Activated T-cell treated with anti-CD3 and anti-CD28 coated beads, Interleukin-2, amount 50 U/mL, for 24 hours (primary cell): ENCODE results near the gene SLC25A24.

ENCODE experiments used
- DNase-seq: peaks from one replicate; pipeline ENCODE4 v3.0.0-alpha.2; 2020
- H3K27ac Mint-ChIP-seq: 2 replicates; pipeline ENCODE4 v1.8.0; 2020; ENCODE audit warnings: mild to moderate bottlenecking, mixed read lengths
- H3K27me3 Mint-ChIP-seq: 2 replicates; pipeline ENCODE4 v1.8.0; 2020; ENCODE audit warnings: mixed read lengths
- H3K36me3 Mint-ChIP-seq: 2 replicates; pipeline ENCODE4 v1.8.0; 2020; ENCODE audit warnings: low read depth, mixed read lengths
- H3K4me1 Mint-ChIP-seq: 2 replicates; pipeline ENCODE4 v1.8.0; 2020; ENCODE audit warnings: low read depth, mixed read lengths
- H3K4me3 Mint-ChIP-seq: 2 replicates; pipeline ENCODE4 v1.8.0; 2020; ENCODE audit warnings: mild to moderate bottlenecking, moderate library complexity, mixed read lengths
- H3K9me3 Mint-ChIP-seq: 2 replicates; pipeline ENCODE4 v1.8.0; 2020; ENCODE audit warnings: mixed read lengths

Gene SLC25A24

GRCh38 chr1:108109295-108109973, 90.7 kb downstream of the SLC25A24 start:
- no peaks in the 10 kb centered on the region for H3K9me3 Mint-ChIP-seq
- no peak for DNase-seq
- H3K27me3 Mint-ChIP-seq, result no peaks in the 10 kb centered on the region
- H3K4me1 Mint-ChIP-seq, result peaks cover 14% of the 10 kb centered on the region
- H3K27ac Mint-ChIP-seq, result no peak overlapping the region
- H3K36me3 Mint-ChIP-seq, result no peaks in the 10 kb centered on the region
- no peak overlapping the region for H3K4me3 Mint-ChIP-seq

- no peak overlapping the region for H3K27ac Mint-ChIP-seq
- H3K36me3 Mint-ChIP-seq, result no peaks in the 10 kb centered on the region
- no peak overlapping the region for H3K4me3 Mint-ChIP-seq
- no peak for DNase-seq
- H3K27me3 Mint-ChIP-seq, result no peaks in the 10 kb centered on the region
- H3K4me1 Mint-ChIP-seq, result peaks cover 16% of the 10 kb centered on the region
- no peaks in the 10 kb centered on the region for H3K9me3 Mint-ChIP-seq
Measured at GRCh38 chr1:108108119-108108518, 92.0 kb downstream of the SLC25A24 start.

GRCh38 chr1:108107658-108108057, 92.5 kb downstream of the SLC25A24 start:
- H3K4me1 Mint-ChIP-seq, result peaks cover 16% of the 10 kb centered on the region
- no peak overlapping the region for H3K4me3 Mint-ChIP-seq
- DNase-seq, result peak; percentile 52
- H3K27ac Mint-ChIP-seq, result peak overlapping the region; percentile 65
- H3K9me3 Mint-ChIP-seq, result no peaks in the 10 kb centered on the region
- H3K27me3 Mint-ChIP-seq, result no peaks in the 10 kb centered on the region
- no peaks in the 10 kb centered on the region for H3K36me3 Mint-ChIP-seq

- Mint-ChIP-seq H3K9me3 (no peaks in the 10 kb centered on the region), H3K4me3 (no peak overlapping the region), H3K4me1 (peaks cover 16% of the 10 kb centered on the region), H3K27ac (no peak overlapping the region), H3K27me3 (no peaks in the 10 kb centered on the region), H3K36me3 (no peaks in the 10 kb centered on the region)
- DNase-seq, result no peak
Measured at GRCh38 chr1:108106775-108107174, 93.4 kb downstream of the SLC25A24 start.

GRCh38 chr1:108100148-108100547, 100.0 kb downstream of the SLC25A24 start:
- Mint-ChIP-seq H3K4me1 (peaks cover 16% of the 10 kb centered on the region), H3K9me3 (no peaks in the 10 kb centered on the region), H3K27me3 (no peaks in the 10 kb centered on the region), H3K4me3 (no peak overlapping the region), H3K36me3 (no peaks in the 10 kb centered on the region), H3K27ac (no peak overlapping the region)
- no peak for DNase-seq

GRCh38 chr1:108097018-108097417, 103.1 kb downstream of the SLC25A24 start:
- H3K27ac Mint-ChIP-seq, result no peak overlapping the region
- peaks cover 14% of the 10 kb centered on the region for H3K4me1 Mint-ChIP-seq
- no peaks in the 10 kb centered on the region for H3K27me3 Mint-ChIP-seq
- DNase-seq, result no peak
- H3K4me3 Mint-ChIP-seq, result no peak overlapping the region
- no peaks in the 10 kb centered on the region for H3K9me3 Mint-ChIP-seq
- H3K36me3 Mint-ChIP-seq, result no peaks in the 10 kb centered on the region

GRCh38 chr1:108096089-108096488, 104.1 kb downstream of the SLC25A24 start:
- no peak overlapping the region for H3K27ac Mint-ChIP-seq
- no peaks in the 10 kb centered on the region for H3K27me3 Mint-ChIP-seq
- no peak for DNase-seq
- H3K9me3 Mint-ChIP-seq, result no peaks in the 10 kb centered on the region
- H3K4me1 Mint-ChIP-seq, result peaks cover 14% of the 10 kb centered on the region
- no peak overlapping the region for H3K4me3 Mint-ChIP-seq
- no peaks in the 10 kb centered on the region for H3K36me3 Mint-ChIP-seq

- Mint-ChIP-seq H3K4me3 (no peak overlapping the region), H3K36me3 (no peaks in the 10 kb centered on the region)
- no peak for DNase-seq
Measured at GRCh38 chr1:108089477-108089876, 110.7 kb downstream of the SLC25A24 start.

GRCh38 chr1:108085628-108086027, 114.5 kb downstream of the SLC25A24 start:
- Mint-ChIP-seq H3K9me3 (no peaks in the 10 kb centered on the region), H3K4me3 (no peak overlapping the region), H3K27ac (no peak overlapping the region), H3K27me3 (no peaks in the 10 kb centered on the region), H3K36me3 (no peaks in the 10 kb centered on the region), H3K4me1 (peaks cover 32% of the 10 kb centered on the region)
- DNase-seq, result no peak

More at GRCh38 chr1:108089477-108089876, 110.7 kb downstream of the SLC25A24 start:
- H3K9me3 Mint-ChIP-seq, result no peaks in the 10 kb centered on the region
- H3K27me3 Mint-ChIP-seq, result no peaks in the 10 kb centered on the region
- no peaks in the 10 kb centered on the region for H3K4me1 Mint-ChIP-seq
- H3K27ac Mint-ChIP-seq, result no peak overlapping the region

GRCh38 chr1:108084866-108085477, 115.2 kb downstream of the SLC25A24 start:
- no peak overlapping the region for H3K4me3 Mint-ChIP-seq
- no peaks in the 10 kb centered on the region for H3K27me3 Mint-ChIP-seq
- H3K9me3 Mint-ChIP-seq, result no peaks in the 10 kb centered on the region
- H3K36me3 Mint-ChIP-seq, result no peaks in the 10 kb centered on the region
- DNase-seq, result no peak
- no peak overlapping the region for H3K27ac Mint-ChIP-seq
- H3K4me1 Mint-ChIP-seq, result peaks cover 39% of the 10 kb centered on the region
